IPS-18a (cell line): Measurements from ENCODE around the gene MRLN.

Source experiments
- H3K27ac ChIP-seq: one replicate; pipeline ENCODE4 v1.5.1; 2013; ENCODE audit warnings: low read length
- H3K27me3 ChIP-seq: one replicate; pipeline ENCODE4 v1.6.1; 2013; ENCODE audit warnings: mild to moderate bottlenecking, low read length; ENCODE audit not compliant: control insufficient read depth, insufficient read depth
- H3K36me3 ChIP-seq: one replicate; pipeline ENCODE4 v1.6.1; 2013; ENCODE audit warnings: low read depth, low read length; ENCODE audit not compliant: control insufficient read depth
- H3K4me1 ChIP-seq: one replicate; pipeline ENCODE4 v1.6.1; 2013; ENCODE audit warnings: low read depth, low read length; ENCODE audit not compliant: control insufficient read depth
- H3K4me3 ChIP-seq: one replicate; pipeline ENCODE4 v1.5.1; 2013; ENCODE audit warnings: low read length
- H3K9ac ChIP-seq: one replicate; pipeline ENCODE4 v1.6.1; 2013; ENCODE audit warnings: mild to moderate bottlenecking, low read length, moderate library complexity
- H3K9me3 ChIP-seq: one replicate; pipeline ENCODE4 v1.6.1; 2013; ENCODE audit warnings: low read depth, low read length; ENCODE audit not compliant: control insufficient read depth

Gene MRLN

DNA sequence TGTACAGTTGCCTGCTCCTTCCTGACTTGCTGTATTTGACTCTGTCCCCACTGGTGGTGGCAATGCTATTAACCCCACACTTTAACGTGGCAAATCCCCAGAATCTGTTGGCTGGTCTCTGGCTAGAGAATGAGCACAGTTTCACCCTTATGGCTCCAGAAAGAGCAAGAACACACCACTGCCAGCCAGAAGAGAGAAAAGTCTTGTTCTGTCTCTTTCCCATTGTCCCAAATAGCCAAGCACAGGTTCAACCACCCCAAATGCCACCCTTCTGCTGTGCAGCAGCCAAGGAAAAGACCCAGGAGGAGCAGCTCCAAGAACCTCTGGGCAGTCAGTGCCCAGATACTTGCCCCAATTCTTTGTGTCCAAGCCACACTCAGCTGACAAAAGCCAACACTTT is 54.9 kb downstream of the MRLN start:
- peaks cover 3% of the 10 kb centered on the region for H3K4me1 ChIP-seq
- no peaks in the 10 kb centered on the region for H3K9me3 ChIP-seq
- no peak overlapping the region for H3K9ac ChIP-seq
- H3K36me3 ChIP-seq, result no peaks in the 10 kb centered on the region
- no peak overlapping the region for H3K27ac ChIP-seq
- no peaks in the 10 kb centered on the region for H3K27me3 ChIP-seq
- H3K4me3 ChIP-seq, result no peak overlapping the region

DNA sequence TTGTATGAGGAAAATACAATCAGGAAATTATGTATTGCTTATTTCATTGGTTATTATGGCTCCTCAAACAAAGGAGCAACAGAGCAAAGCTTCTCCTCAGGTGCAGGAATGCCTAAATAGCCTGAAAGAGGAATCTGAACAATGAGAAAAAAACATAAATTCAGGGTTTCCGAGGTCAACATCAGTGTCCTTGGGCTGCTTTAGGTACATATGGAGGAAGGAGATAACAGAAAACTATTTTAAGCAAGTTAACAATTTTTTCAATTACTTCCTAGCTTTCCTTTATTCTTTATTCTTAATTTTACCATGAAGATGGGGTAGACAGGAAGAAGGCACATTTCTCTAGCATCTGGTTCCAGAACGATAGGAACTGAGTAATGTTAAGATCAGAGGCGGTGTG is 57.6 kb downstream of the MRLN start:
- peaks cover 2% of the 10 kb centered on the region for H3K4me1 ChIP-seq
- H3K36me3 ChIP-seq, result no peaks in the 10 kb centered on the region
- H3K4me3 ChIP-seq, result no peak overlapping the region
- H3K27ac ChIP-seq, result no peak overlapping the region
- no peaks in the 10 kb centered on the region for H3K9me3 ChIP-seq
- H3K27me3 ChIP-seq, result no peaks in the 10 kb centered on the region
- no peak overlapping the region for H3K9ac ChIP-seq

DNA sequence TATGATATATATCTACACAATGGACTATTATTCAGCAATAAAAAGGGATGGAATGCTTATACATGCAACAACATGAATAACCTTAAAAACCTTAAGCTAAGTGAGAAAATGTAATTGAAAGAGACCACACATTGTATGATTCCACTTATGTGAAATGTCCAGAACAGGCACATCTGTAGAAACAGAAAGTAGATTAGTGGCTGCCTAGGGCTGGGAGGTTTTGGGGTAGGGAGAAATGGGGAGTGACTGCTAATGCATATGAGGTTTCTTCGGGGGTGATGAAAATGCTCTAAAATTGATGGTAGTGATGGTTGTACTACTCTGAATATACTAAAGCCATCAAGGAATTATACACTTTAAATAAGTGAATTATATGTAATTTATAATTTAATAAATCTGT is 58.3 kb downstream of the MRLN start:
- Histone ChIP-seq H3K36me3 (no peaks in the 10 kb centered on the region), H3K4me3 (no peak overlapping the region), H3K9ac (no peak overlapping the region), H3K9me3 (no peaks in the 10 kb centered on the region), H3K4me1 (no peaks in the 10 kb centered on the region), H3K27ac (no peak overlapping the region), H3K27me3 (no peaks in the 10 kb centered on the region)

DNA sequence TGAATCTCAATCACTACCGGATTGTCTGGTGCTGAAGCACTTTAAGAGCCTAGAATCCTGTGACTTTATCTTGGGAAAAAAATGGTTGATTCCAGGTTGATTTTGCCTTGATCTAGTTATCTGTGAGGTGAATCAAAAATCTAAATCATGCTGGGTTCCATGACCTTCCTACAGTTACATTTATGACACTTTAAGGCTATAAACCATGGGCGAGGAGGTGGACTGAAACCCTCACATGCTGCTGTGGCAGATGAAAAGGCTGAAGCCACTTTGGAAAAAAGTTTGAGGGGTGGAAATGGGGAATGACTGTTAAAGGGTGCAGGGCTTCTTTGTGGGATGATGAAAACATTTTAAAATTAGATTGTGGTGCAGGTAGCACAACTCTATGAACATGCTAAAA is 61.1 kb downstream of the MRLN start:
- no peak overlapping the region for H3K9ac ChIP-seq
- H3K27me3 ChIP-seq, result no peaks in the 10 kb centered on the region
- no peaks in the 10 kb centered on the region for H3K36me3 ChIP-seq
- no peak overlapping the region for H3K4me3 ChIP-seq
- H3K9me3 ChIP-seq, result no peaks in the 10 kb centered on the region
- H3K4me1 ChIP-seq, result no peaks in the 10 kb centered on the region
- no peak overlapping the region for H3K27ac ChIP-seq

DNA sequence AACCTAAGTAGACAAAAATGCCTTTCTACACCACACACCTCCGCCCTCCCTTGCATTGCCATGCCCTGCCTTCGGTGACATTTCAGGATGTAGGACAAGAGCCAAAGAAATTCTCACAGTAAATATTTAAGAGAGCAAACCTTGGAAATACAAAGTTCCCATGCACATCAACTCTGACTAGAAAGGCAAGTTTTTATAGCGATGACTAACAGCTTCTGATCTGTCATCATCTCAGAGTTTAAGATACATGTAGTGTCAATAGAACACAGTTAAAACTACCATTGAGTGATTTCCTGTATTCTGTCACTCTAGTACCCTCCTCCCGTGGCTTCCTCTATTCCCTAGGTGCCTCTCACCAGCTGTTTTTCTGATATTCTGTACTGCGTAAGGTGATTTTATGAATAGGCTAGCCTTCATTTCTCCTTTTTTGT is 64.3 kb downstream of the MRLN start:
- no peaks in the 10 kb centered on the region for H3K4me1 ChIP-seq
- no peaks in the 10 kb centered on the region for H3K27me3 ChIP-seq
- H3K9me3 ChIP-seq, result no peaks in the 10 kb centered on the region
- H3K4me3 ChIP-seq, result no peak overlapping the region
- no peak overlapping the region for H3K27ac ChIP-seq
- peaks cover 3% of the 10 kb centered on the region for H3K36me3 ChIP-seq
- no peak overlapping the region for H3K9ac ChIP-seq

DNA sequence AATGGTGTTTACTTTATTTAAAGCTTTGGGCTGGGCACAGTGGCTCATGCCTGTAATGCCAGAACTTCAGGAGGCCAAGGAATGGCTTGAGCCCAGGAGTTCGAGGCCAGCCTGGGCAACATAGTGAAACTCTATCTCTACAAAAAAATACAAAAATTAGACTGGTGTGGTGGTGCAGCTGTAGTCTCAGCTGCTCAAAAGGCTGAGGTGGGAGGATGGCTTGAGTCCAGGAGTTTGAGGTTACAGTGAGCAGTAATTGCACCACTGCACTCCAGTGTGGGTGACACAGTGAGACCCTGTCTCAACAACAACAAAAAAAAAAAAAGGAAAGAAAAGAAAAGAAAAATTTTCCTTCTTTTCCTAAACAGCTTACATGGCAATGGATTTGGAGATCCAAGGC is 65.6 kb downstream of the MRLN start:
- H3K27ac ChIP-seq, result no peak overlapping the region
- H3K27me3 ChIP-seq, result no peaks in the 10 kb centered on the region
- no peak overlapping the region for H3K9ac ChIP-seq
- H3K9me3 ChIP-seq, result no peaks in the 10 kb centered on the region
- peaks cover 15% of the 10 kb centered on the region for H3K36me3 ChIP-seq
- H3K4me1 ChIP-seq, result no peaks in the 10 kb centered on the region
- H3K4me3 ChIP-seq, result no peak overlapping the region
